K562 (cell line): ENCODE measurements around the gene HCFC1R1. TPM values are rescaled to one million over a fixed set of nuclear protein-coding genes. Genes with fewer than 3 reads are reported as not detected.

Source experiments
- ATAC-seq: fragments of 200-7000 bp; cut with Tn5 transposase; 3 replicates; pipeline ENCODE4 v1.9.1; 2020; ENCODE audit warnings: moderate library complexity
- BruUV-seq: library from RNA; stranded (reverse); fragments of 400-500 nt; replicated peaks from 2 replicates; lab custom pipeline; 2021; lab: Mats Ljungman, UMichigan
- CTCF ChIA-PET: fragments of 300-600 bp; formaldehyde crosslinking; extraction: SDS; loops from one replicate; lab custom pipeline; 2021; ENCODE audit warnings: low intra/inter-chr PET ratio; lab: Yijun Ruan, JAX
- POLR2A ChIA-PET: fragments of 300-600, 350-650 bp; sonication (Branson Sonifier 250); formaldehyde crosslinking; extraction: SDS; loops from one replicate; lab custom pipeline; 2021; ENCODE audit warnings: antibody characterized with exemption, inconsistent platforms; lab: Yijun Ruan, JAX
- DNase-seq, 4 experiments: peaks; one replicate each; pipeline versions ENCODE4 v3.0.0 to v3.0.0-alpha.2; 2011 to 2018; ENCODE audit warnings: low spot score in 3 of 4, mixed read lengths in 3 of 4; ENCODE audit errors: extremely low read depth in 1 of 4
- FAIRE-seq: peaks from 2 replicates; lab custom pipeline; 2011; peaks lifted over from hg19 to GRCh38; lab: Jason Lieb, UNC
- H2AFZ ChIP-seq: 2 replicates; pipeline ENCODE4 v1.6.0; 2011; ENCODE audit warnings: low read depth, low read length, control low read depth, inconsistent platforms
- H3K27ac ChIP-seq: fragments of 200-600 bp; 3 replicates; pipeline ENCODE4 v1.8.0; 2011; ENCODE audit warnings: low read depth, mild to moderate bottlenecking, control low read depth, inconsistent platforms, low read length, moderate library complexity, mixed read lengths; ENCODE audit errors: extremely low read depth
- H3K27me3 ChIP-seq, 2 experiments: fragments of 300-600 bp in 1 of 2; 2 replicates in 1 of 2; 3 replicates in 1 of 2; pipeline versions ENCODE4 v1.6.0 to v1.8.0; 2011; ENCODE audit warnings: inconsistent platforms in 2 of 2, low read length in 2 of 2, mild to moderate bottlenecking in 1 of 2, mixed read lengths in 1 of 2, moderate library complexity in 1 of 2; ENCODE audit not compliant: control insufficient read depth in 2 of 2, insufficient read depth in 2 of 2
- H3K36me3 ChIP-seq: fragments of 300-600 bp; 3 replicates; pipeline ENCODE4 v1.8.0; 2011; ENCODE audit warnings: mild to moderate bottlenecking, low read length, inconsistent platforms; ENCODE audit not compliant: control insufficient read depth, insufficient read depth
- H3K4me1 ChIP-seq, 2 experiments: fragments of 200-600 bp in 1 of 2; replicated peaks in 1 of 2; 2 replicates in 1 of 2; 3 replicates in 1 of 2; pipeline versions ENCODE4 v1.5.1 to v1.8.0; 2011; ENCODE audit warnings: inconsistent platforms in 2 of 2, low read length in 2 of 2, mild to moderate bottlenecking in 1 of 2, mixed read lengths in 1 of 2, moderate library complexity in 1 of 2; ENCODE audit not compliant: control insufficient read depth in 2 of 2, insufficient read depth in 2 of 2
- H3K4me2 ChIP-seq: 2 replicates; pipeline ENCODE4 v1.6.1; 2011; ENCODE audit warnings: low read length, control low read depth, inconsistent platforms, mixed read lengths; ENCODE audit not compliant: insufficient read depth
- H3K4me3 ChIP-seq: fragments of 200-600 bp; sonication (generic), shearing (Covaris generic); 2 replicates; pipeline ENCODE4 v1.5.1; 2016; ENCODE audit warnings: control low read depth, inconsistent platforms
- H3K79me2 ChIP-seq: fragments of 200-600 bp; 3 replicates; pipeline ENCODE4 v1.8.0; 2011; ENCODE audit warnings: low read length, inconsistent platforms; ENCODE audit not compliant: control insufficient read depth, insufficient read depth
- H3K9ac ChIP-seq, 2 experiments: 2 replicates each; pipeline versions ENCODE4 v1.6.0 to v1.6.1; 2011; ENCODE audit warnings: low read depth in 2 of 2, low read length in 2 of 2, control low read depth in 1 of 2, inconsistent platforms in 1 of 2, mild to moderate bottlenecking in 1 of 2, mixed read lengths in 1 of 2; ENCODE audit not compliant: insufficient read depth in 1 of 2
- H3K9me1 ChIP-seq: one replicate; pipeline ENCODE4 v1.6.0; 2011; ENCODE audit warnings: inconsistent platforms, mild to moderate bottlenecking, low read length, moderate library complexity; ENCODE audit not compliant: control insufficient read depth, insufficient read depth
- H3K9me3 ChIP-seq: replicated peaks from 2 replicates; pipeline ENCODE4 v1.5.1; 2011; ENCODE audit warnings: low read depth, low read length, inconsistent platforms; ENCODE audit not compliant: control insufficient read depth, insufficient read depth
- H4K20me1 ChIP-seq: replicated peaks from 2 replicates; pipeline ENCODE4 v1.6.1; 2011; ENCODE audit warnings: low read length, inconsistent platforms, mixed read lengths; ENCODE audit not compliant: control insufficient read depth, insufficient read depth
- CEBPB ChIP-seq: fragments of 450-650 bp; IDR thresholded peaks from 2 replicates; pipeline ENCODE4 v1.6.1; 2016; ENCODE audit warnings: missing genetic modification characterization, missing compliant biosample characterization
- EGR1 ChIP-seq: fragments of 450-650 bp; conservative IDR thresholded peaks from 2 replicates; pipeline ENCODE4 v1.6.1; 2017; ENCODE audit warnings: mild to moderate bottlenecking
- GABPA ChIP-seq: fragments of 200-800 bp; sonication (Bioruptor generic); conservative IDR thresholded peaks from 2 replicates; pipeline ENCODE4 v1.6.1; 2016; ENCODE audit warnings: low read depth, missing genetic modification characterization, missing compliant biosample characterization
- GATAD2A ChIP-seq: fragments of 450-650 bp; IDR thresholded peaks from 2 replicates; pipeline ENCODE4 v1.6.1; 2017
- HDGF ChIP-seq: fragments of 450-650 bp; IDR thresholded peaks from 2 replicates; pipeline ENCODE4 v1.6.1; 2016
- HNRNPH1 ChIP-seq: fragments of 200-400 bp; formaldehyde crosslinking; optimal IDR thresholded peaks from 2 replicates; pipeline ENCODE3; 2017; ENCODE audit warnings: low read depth, mild to moderate bottlenecking, low read length, moderate library complexity
- HNRNPLL ChIP-seq: fragments of 200-400 bp; formaldehyde crosslinking; IDR thresholded peaks from 2 replicates; pipeline ENCODE4 v1.6.1; 2017; ENCODE audit warnings: low read length, low read depth, mild to moderate bottlenecking; ENCODE audit not compliant: poor library complexity, severe bottlenecking
- KLF10 ChIP-seq: fragments of 250-450 bp; sonication (Bioruptor Pico); IDR thresholded peaks from 2 replicates; pipeline ENCODE4 v1.6.1; 2021; ENCODE audit warnings: matching md5 sums
- MAZ ChIP-seq, 2 experiments: fragments of 450-650 bp in 1 of 2; sonication (generic) in 1 of 2; formaldehyde crosslinking; IDR thresholded peaks in 1 of 2; conservative IDR thresholded peaks in 1 of 2; 2 replicates each; pipeline versions ENCODE4 v1.4.0 to v1.5.0; 2020; ENCODE audit warnings: mild to moderate bottlenecking in 1 of 2, missing genetic modification reagents in 1 of 2
- MBD1 ChIP-seq: fragments of 250-450 bp; sonication (Bioruptor Pico); IDR thresholded peaks from 2 replicates; pipeline ENCODE4 v1.8.0; 2022; ENCODE audit warnings: inconsistent platforms
- MCM7 ChIP-seq, 2 experiments: fragments of 450-650 bp; IDR thresholded peaks; 2 replicates each; pipeline ENCODE4 v1.6.1; 2016 to 2018
- MTA3 ChIP-seq: fragments of 450-650 bp; formaldehyde crosslinking; IDR thresholded peaks from 2 replicates; pipeline ENCODE4 v1.6.1; 2017; ENCODE audit warnings: mild to moderate bottlenecking, borderline replicate concordance
- NBN ChIP-seq: fragments of 450-650 bp; IDR thresholded peaks from 2 replicates; pipeline ENCODE4 v1.6.1; 2016; ENCODE audit warnings: low read depth, mild to moderate bottlenecking
- NCOR1 ChIP-seq: fragments of 450-650 bp; IDR thresholded peaks from 2 replicates; pipeline ENCODE4 v1.6.1; 2016; ENCODE audit warnings: mild to moderate bottlenecking, moderate library complexity
- NRF1 ChIP-seq, 2 experiments: fragments of 450-650 bp; IDR thresholded peaks in 1 of 2; conservative IDR thresholded peaks in 1 of 2; 2 replicates each; pipeline ENCODE4 v1.6.1; 2014; ENCODE audit warnings: mild to moderate bottlenecking in 2 of 2
- PHF8 ChIP-seq: fragments of 200-600 bp; sonication (generic); IDR thresholded peaks from 2 replicates; pipeline ENCODE4 v1.6.1; 2012; ENCODE audit warnings: mixed run types, mild to moderate bottlenecking, inconsistent platforms, low read length, moderate library complexity, borderline replicate concordance
- SUPT5H ChIP-seq: fragments of 450-650 bp; IDR thresholded peaks from 2 replicates; pipeline ENCODE4 v1.6.1; 2016
- ZKSCAN1 ChIP-seq: fragments of 150-350 bp; IDR thresholded peaks from 2 replicates; pipeline ENCODE4 v1.6.1; 2016; ENCODE audit warnings: low read depth, low read length
- ZNF184 ChIP-seq: sonication (generic); formaldehyde crosslinking; IDR thresholded peaks from 2 replicates; pipeline ENCODE4 v1.5.0; 2020; ENCODE audit warnings: missing genetic modification reagents
- ZNF589 ChIP-seq: fragments of 200-800 bp; sonication (Bioruptor generic); IDR thresholded peaks from 2 replicates; pipeline ENCODE4 v1.6.1; 2016; ENCODE audit warnings: low read depth, missing genetic modification characterization, missing compliant biosample characterization
- WGBS: fragments of 100-300 bp; shearing (Covaris generic); methylation state at CpG from one replicate; pipeline ENCODE4 v1.1.6; 2016; ENCODE audit warnings: low coverage, mixed read lengths; ENCODE audit not compliant: insufficient coverage; ENCODE audit errors: missing lambda C conversion rate; 5-methylcytosine and 5-hydroxymethylcytosine counted together
- in situ Hi-C: fragments of 300-500 bp; cut with MboI; formaldehyde crosslinking; loops from 4 replicates; pipeline ENCODE4 v1.15.0; 2018; ENCODE audit warnings: inconsistent platforms, mixed read lengths
- intact Hi-C: fragments of 100-400 bp; cut with micrococcal nuclease; formaldehyde crosslinking; loops from 2 replicates; pipeline ENCODE4 v1.14.2; 2022
- polyA plus RNA-seq, 8 experiments: library from polyadenylated mRNA; depleted of rRNA in 4 of 8; stranded (reverse) in 5 of 8; unstranded in 3 of 8; fragments of >200 nt; fragmentation: Nextera tagmentation in 2 of 8; fragmentation: Illumina TruSeq in 1 of 8; extraction: Ambion mirVana in 2 of 8; extraction: Trizol in 1 of 8; gene quantifications; 2 replicates each; pipeline versions ENCODE4 v1.2.1 to v1.2.3, GENCODE V29; 2011 to 2014; ENCODE audit warnings: inconsistent platforms in 1 of 8, missing spikeins in 1 of 8
- total RNA-seq, 7 experiments: library from RNA; depleted of rRNA in 6 of 7; stranded (reverse); fragments of >200 nt in 6 of 7; fragmentation: Illumina TruSeq in 2 of 7; extraction: Trizol in 2 of 7; gene quantifications; 2 replicates each; pipeline versions ENCODE4 v1.2.1 to v1.2.3, GENCODE V29; 2011 to 2021; ENCODE audit warnings: low replicate concordance in 1 of 7
- TF ChIP-seq, protein P1 (sequence below): fragments of 250-450 bp; sonication (Bioruptor Pico); IDR thresholded peaks from 2 replicates; pipeline ENCODE4 v1.9.0; 2021; ENCODE audit warnings: mild to moderate bottlenecking

Gene HCFC1R1
- total and polyA plus RNA-seq, 9 of the 15 experiments (the other 6 are each of a cell fraction or from before 2014, with no cell fraction given): 2.2 to 29.0 (median 11.2) TPM

DNA sequence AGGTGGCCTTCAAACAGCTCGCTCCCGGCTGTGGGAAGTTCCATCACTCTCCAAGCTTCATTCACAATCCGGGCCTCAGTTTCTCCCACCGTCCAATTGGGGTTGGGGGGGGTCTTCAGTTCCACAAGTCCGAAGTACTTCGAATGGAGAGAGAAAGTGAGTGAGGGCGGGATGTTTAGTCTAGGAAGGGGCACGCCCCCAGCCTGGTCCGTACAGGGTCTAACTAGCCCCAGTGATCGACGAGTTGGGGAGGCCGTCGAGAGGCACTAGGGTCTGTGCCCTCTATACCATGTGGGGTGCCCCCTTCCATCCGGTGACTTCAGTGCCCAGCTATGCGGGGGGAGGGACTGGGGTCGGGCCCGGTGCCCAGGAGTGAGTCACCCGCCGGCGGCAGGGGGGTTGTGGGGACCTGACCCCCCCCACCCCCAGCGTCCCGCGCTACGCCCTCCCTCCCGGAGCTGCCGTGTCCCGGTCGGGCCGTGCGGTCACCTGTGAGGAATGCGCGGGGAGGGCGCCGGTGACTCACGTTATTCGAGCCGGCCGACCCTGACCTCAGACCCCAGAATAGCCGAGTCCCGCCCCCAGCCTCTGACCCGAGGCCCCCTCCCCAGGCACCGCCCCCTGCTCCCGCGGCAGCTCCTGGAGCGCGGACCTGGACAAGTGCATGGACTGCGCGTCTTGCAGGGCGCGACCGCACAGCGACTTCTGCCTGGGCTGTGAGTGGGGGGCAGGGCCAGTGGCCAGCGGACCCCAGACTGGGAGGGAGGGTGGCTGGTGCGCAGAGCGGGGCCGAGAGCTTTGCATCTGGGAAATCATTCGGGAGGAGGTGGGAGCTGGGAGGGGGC is 2.9 kb downstream of the HCFC1R1 start (continued):
- TF ChIP-seq CEBPB: no peak
- peak; percentile 18 for TF ChIP-seq EGR1
- peak in 1 of 2 experiments; percentile 56; a peak in 2 of 4 replicates for TF ChIP-seq MAZ (CRISPR knock-in tag; conservative IDR thresholded peaks at IDR 0.05 in 1 of 2, IDR thresholded peaks at IDR 0.05 in 1 of 2)
- TF ChIP-seq, protein P1, sequence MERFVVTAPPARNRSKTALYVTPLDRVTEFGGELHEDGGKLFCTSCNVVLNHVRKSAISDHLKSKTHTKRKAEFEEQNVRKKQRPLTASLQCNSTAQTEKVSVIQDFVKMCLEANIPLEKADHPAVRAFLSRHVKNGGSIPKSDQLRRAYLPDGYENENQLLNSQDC (CRISPR knock-in tag): no peak

- peak within 1 kb of the TSS; percentile 88 to 94 for H3K9ac ChIP-seq
- no TSS peak for BruUV-seq
- CTCF ChIA-PET: interaction anchor here (0.6 kb wide), 1 partner anchor 41 kb away, joined by 6 read pairs; no protein-coding TSS in a partner anchor
- no peaks in the 10 kb centered on the region for H3K27me3 ChIP-seq
- peak; percentile 86 to 94 (median 88) for DNase-seq
- WGBS: under 1% methylated on average over 21 of the region's 49 CpGs
- POLR2A ChIA-PET: interaction anchor here (0.6 to 3.3 kb wide), 9 partner anchors 9 to 410 kb away, joined by 3 to 29 read pairs (median 4); no protein-coding TSS in a partner anchor
- peak within 1 kb of the TSS; percentile 82 for H3K4me3 ChIP-seq
- peaks cover 38 to 92% of the 10 kb centered on the region in 2 experiments for H3K4me1 ChIP-seq
- H3K36me3 ChIP-seq: peaks cover 16% of the 10 kb centered on the region; the same call in 2 of the 3 replicates
- in situ Hi-C loops: no loop called here
- peaks cover 2% of the 10 kb centered on the region for H3K9me1 ChIP-seq
- peaks cover 40% of the 10 kb centered on the region for H3K79me2 ChIP-seq
- ATAC-seq: peak; percentile 47
- H3K9me3 ChIP-seq: no peaks in the 10 kb centered on the region
- peaks cover 28% of the 10 kb centered on the region for H4K20me1 ChIP-seq
- peak within 1 kb of the TSS; percentile 90 for H3K27ac ChIP-seq
- peak within 1 kb of the TSS; percentile 97 for H2AFZ ChIP-seq
- H3K4me2 ChIP-seq: peak within 1 kb of the TSS; percentile 90
- no peak for FAIRE-seq
- intact Hi-C loops: loop anchor here (1.0 to 10.0 kb wide), 2 partner anchors 12 to 55 kb away; partner anchors contain the start of genes KREMEN2 and PAQR4
- TF ChIP-seq NRF1 (conservative IDR thresholded peaks at IDR 0.05 in 1 of 2, IDR thresholded peaks at IDR 0.05 in 1 of 2) (peak; percentile 55 to 56; a peak in 2 of 4 replicates), KLF10 (CRISPR knock-in tag) (no peak), ZNF184 (CRISPR knock-in tag) (no peak), PHF8 (peak; percentile 78; the same call in 1 of the 2 replicates), MBD1 (CRISPR knock-in tag) (no peak), NCOR1 (no peak; the same call in 1 of the 2 replicates), ZNF589 (CRISPR knock-in tag) (no peak), SUPT5H (peak; percentile 87), NBN (no peak), MTA3 (no peak), HNRNPH1 (no peak), MCM7 (IDR thresholded peaks at IDR 0.05) (no peak), GABPA (tag) (peak; percentile 59), HDGF (no peak), ZKSCAN1 (no peak), HNRNPLL (peak; percentile 63), GATAD2A (no peak)
Observed at GRCh38 chr16:3020247-3020603, 3.5 kb downstream of the HCFC1R1 start, which contains the start of gene TNFRSF12A. Gene TNFRSF12A, plus strand, starts transcription at chr16:3020368. Its CDS starts 30 bp downstream, at chr16:3020398.
